Measurements from ENCODE around the gene POLA1.

Gene POLA1

GRCh38 chrX:25010784-25011588, 317.3 kb downstream of the POLA1 start:
- no peak for DNase-seq (ENCODE audit: low spot score)

GRCh38 chrX:25011589-25012432, 318.1 kb downstream of the POLA1 start:
- DNase-seq (ENCODE audit: low spot score) = no peak

- DNase-seq (ENCODE audit: low spot score) = no peak
Observed at GRCh38 chrX:25012433-25012735, 318.7 kb downstream of the POLA1 start.

GRCh38 chrX:25012793-25013631, 319.3 kb downstream of the POLA1 start:
- DNase-seq (ENCODE audit: low spot score) = no peak

GRCh38 chrX:25013632-25014365, 320.1 kb downstream of the POLA1 start:
- DNase-seq (ENCODE audit: low spot score) = no peak

- DNase-seq (ENCODE audit: low spot score) = no peak
Observed at GRCh38 chrX:25014366-25014838, 320.7 kb downstream of the POLA1 start.

GRCh38 chrX:25015486-25016360, 322.0 kb downstream of the POLA1 start, which contains the start of gene ARX:
TSS of gene ARX (minus strand) at chrX:25015965. CDS start at chrX:25015737, 228 bp downstream.
- no peak for DNase-seq (ENCODE audit: low spot score)

- DNase-seq (ENCODE audit: low spot score) = no peak
Observed at GRCh38 chrX:25016361-25016671, 322.6 kb downstream of the POLA1 start.

GRCh38 chrX:25016938-25017598, 323.4 kb downstream of the POLA1 start:
- no peak for DNase-seq (ENCODE audit: low spot score)

GRCh38 chrX:25017667-25018247, 324.0 kb downstream of the POLA1 start:
- no peak for DNase-seq (ENCODE audit: low spot score)

GRCh38 chrX:25018682-25019081, 325.0 kb downstream of the POLA1 start:
- DNase-seq (ENCODE audit: low spot score) = no peak

- DNase-seq (ENCODE audit: low spot score) = no peak
Observed at GRCh38 chrX:25019707-25020390, 326.1 kb downstream of the POLA1 start.

- no peak for DNase-seq (ENCODE audit: low spot score)
Observed at GRCh38 chrX:25020391-25020904, 326.7 kb downstream of the POLA1 start.

GRCh38 chrX:25020905-25021449, 327.3 kb downstream of the POLA1 start:
- no peak for DNase-seq (ENCODE audit: low spot score)

GRCh38 chrX:25022499-25023325, 329.0 kb downstream of the POLA1 start:
- DNase-seq (ENCODE audit: low spot score) = no peak

- no peak for DNase-seq (ENCODE audit: low spot score)
Observed at GRCh38 chrX:25023908-25024307, 330.2 kb downstream of the POLA1 start.

- DNase-seq (ENCODE audit: low spot score) = no peak
Observed at GRCh38 chrX:25025615-25026014, 331.9 kb downstream of the POLA1 start.

- no peak for DNase-seq (ENCODE audit: low spot score)
Observed at GRCh38 chrX:25026576-25026975, 332.9 kb downstream of the POLA1 start.

Data from LoVo (cell line).